Adrenal gland (tissue), 12 donors: ENCODE results near the gene CCDC91. TPM values are rescaled to one million over a fixed set of nuclear protein-coding genes. Genes with fewer than 3 reads are reported as not detected.
"Not testable (repeated sequence)": the region's sequence is repeated elsewhere in the genome, so short reads cannot be mapped to it uniquely, and the experiment has no call there.

Experiments used
- DNase-seq, 7 donors: peaks; one replicate each; pipeline ENCODE4 v3.0.0-alpha.2; 2019 to 2020
- H3K27ac ChIP-seq, 5 donors: fragments of 200-600 bp; sonication (generic) in 4 of 5; 1 replicate in 3 of 5; 2 replicates in 2 of 5; pipeline versions ENCODE4 v1.5.1 to v1.8.0; 2016 to 2020; ENCODE audit warnings: mild to moderate bottlenecking in 1 of 5
- H3K27me3 ChIP-seq: fragments of 200-600 bp; 2 replicates; pipeline ENCODE4 v1.8.0; 2021
- H3K36me3 ChIP-seq, 2 donors: fragments of 200-600 bp; replicated peaks in 1 of 2; 1 replicate in 1 of 2; 2 replicates in 1 of 2; pipeline versions ENCODE4 v1.5.1 to v1.8.0; 2018 to 2022
- H3K4me1 ChIP-seq, 2 donors: fragments of 200-600 bp; replicated peaks in 1 of 2; 1 replicate in 1 of 2; 2 replicates in 1 of 2; pipeline versions ENCODE4 v1.5.1 to v1.8.0; 2018 to 2021
- H3K4me3 ChIP-seq, 4 donors: fragments of 200-600 bp; sonication (generic) in 3 of 4; one replicate each; pipeline ENCODE4 v1.5.1; 2016 to 2018
- H3K9me3 ChIP-seq, 3 donors: fragments of 200-600 bp; sonication (generic) in 1 of 3; replicated peaks in 1 of 3; 1 replicate in 2 of 3; 2 replicates in 1 of 3; pipeline versions ENCODE4 v1.5.1 to v1.8.0; 2016 to 2021
- CTCF ChIP-seq, 6 experiments: fragments of 450-650 bp in 4 of 6; fragments of 200-600 bp in 2 of 6; sonication (generic) in 1 of 6; IDR thresholded peaks; 1 replicate in 5 of 6; 2 replicates in 1 of 6; pipeline versions ENCODE4 v1.5.1 to v1.8.0; 2016 to 2021; ENCODE audit warnings: antibody characterized with exemption in 6 of 6, mild to moderate bottlenecking in 2 of 6, moderate library complexity in 1 of 6
- POLR2A ChIP-seq, 2 donors: fragments of 450-650 bp; IDR thresholded peaks; one replicate each; pipeline ENCODE4 v1.6.1; 2017; ENCODE audit warnings: antibody characterized with exemption in 2 of 2, mild to moderate bottlenecking in 2 of 2, moderate library complexity in 1 of 2
- WGBS, 4 donors: extraction: QIAGEN DNeasy Blood & Tissue Kit in 2 of 4; methylation state at CpG; one replicate each; pipeline versions ENCODE4 v1.1.5 to v1.1.7; 2013 to 2017; 5-methylcytosine and 5-hydroxymethylcytosine counted together
- intact Hi-C, 2 donors: fragments of 100-400 bp; cut with DNase I; formaldehyde crosslinking; loops; one replicate each; pipeline versions ENCODE4 v1.14.1 to v1.15.0; 2022 to 2023
- polyA plus RNA-seq, 3 donors: library from polyadenylated mRNA; stranded (reverse); fragments of 200-250 nt in 2 of 3; fragments of 350-450 nt in 1 of 3; fragmentation: Illumina TruSeq in 1 of 3; extraction: RNeasy Lipid Tissue Mini Kit (QIAGEN cat#74804) in 1 of 3; gene quantifications; one replicate each; pipeline ENCODE4 v1.2.3, GENCODE V29; 2013 to 2014
- total RNA-seq, 9 donors: library from RNA; depleted of rRNA in 4 of 9; stranded (reverse); fragments of >200 nt in 4 of 9; fragments of 120-200 nt in 1 of 9; fragmentation: NEBNext Ultra II Directional in 1 of 9; extraction: Animal tissue kit (Norgen Biotek cat#: 25700) in 1 of 9; gene quantifications; one replicate each; pipeline versions ENCODE4 v1.1.0 to v1.2.4, GENCODE V29; 2013 to 2023
- donor health status: healthy with polysubstance abuse.
- donor health status: Bipolar disorder and iron deficiency.
- donor health status: DM: yes; HTN: yes; CAD: no.
- donor health status: DM: no; HTN: no; CAD: no.
- donor health status: DM: no; HTN: no; CAD: no.
- donor health status: DM: yes; HTN: yes; CAD: no.

Gene CCDC91
- total and polyA plus RNA-seq, 12 donors = 9.1 to 56.7 (median 33.1) TPM

DNA sequence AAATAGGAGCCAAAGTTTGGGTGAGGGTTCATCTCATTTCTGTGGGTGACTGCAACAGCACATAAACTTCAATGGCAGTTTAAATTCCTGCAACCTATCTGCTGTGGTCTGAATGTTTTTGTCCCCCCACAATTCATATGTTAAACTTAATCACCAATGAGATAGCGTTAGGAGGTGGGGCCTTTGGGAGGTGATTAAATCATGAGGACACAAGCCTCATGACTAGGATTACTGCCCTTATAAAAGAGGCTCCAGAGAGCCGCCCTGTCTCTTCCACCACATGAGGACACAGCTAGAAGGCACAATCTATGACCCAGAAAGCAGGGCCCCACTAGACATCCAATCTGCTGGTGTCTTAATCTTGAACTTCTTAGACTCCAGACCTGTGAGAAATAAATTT, 3.8 kb upstream of the CCDC91 start:
- no peak for TF ChIP-seq CTCF (IDR thresholded peaks at IDR 0.05)
- TF ChIP-seq POLR2A (IDR thresholded peaks at IDR 0.05) = no peak
- no peaks in the 10 kb centered on the region for H3K36me3 ChIP-seq
- no peak overlapping the region for H3K27ac ChIP-seq
- intact Hi-C loops = no loop called here
- DNase-seq = no peak
- WGBS, 4 donors = 85 to 94% (median 92%) methylated on average over 2 of the region's 2 CpGs
- H3K4me3 ChIP-seq = no peak overlapping the region
- H3K4me1 ChIP-seq = peaks cover 3 to 11% of the 10 kb centered on the region in 2 donors
- no peaks in the 10 kb centered on the region for H3K9me3 ChIP-seq
- no peaks in the 10 kb centered on the region for H3K27me3 ChIP-seq

DNA sequence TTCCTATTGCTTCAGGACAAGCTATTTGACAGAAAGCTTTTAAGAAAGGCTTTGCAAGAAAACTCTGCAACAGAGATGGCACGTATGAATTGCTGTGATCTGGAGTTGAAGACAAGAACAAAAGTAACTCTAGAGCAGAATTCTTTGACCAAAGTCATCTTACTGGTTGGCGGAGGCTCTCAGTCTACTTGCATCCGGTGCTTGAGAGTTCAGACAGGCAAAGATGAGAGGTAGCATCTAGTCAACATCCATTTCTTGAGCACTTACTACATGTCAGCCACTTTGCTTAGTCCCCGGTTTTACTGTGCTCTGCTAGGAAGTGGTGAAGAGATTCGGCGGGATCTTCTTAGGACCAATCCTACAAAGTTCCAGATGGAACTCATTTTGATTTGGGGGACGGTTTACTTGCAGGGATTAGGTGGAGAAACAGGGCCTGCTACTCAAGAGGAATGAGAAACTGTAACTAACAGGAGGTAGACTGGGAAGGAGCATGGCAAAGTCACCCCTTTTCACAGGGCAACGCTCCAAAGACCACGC, 404 bp upstream of the CCDC91 start:
- H3K27ac ChIP-seq = peak overlapping the region; percentile 88 to 99 (median 95)
- H3K9me3 ChIP-seq = no peaks in the 10 kb centered on the region
- peak overlapping the region; percentile 36 to 72 (median 58) for H3K4me3 ChIP-seq
- peaks cover 7 to 19% of the 10 kb centered on the region in 2 donors for H3K4me1 ChIP-seq
- H3K27me3 ChIP-seq = no peaks in the 10 kb centered on the region
- peak in 2 of 7 donors; percentile 2 to 25 for DNase-seq
- TF ChIP-seq POLR2A (IDR thresholded peaks at IDR 0.05) (no peak), CTCF (IDR thresholded peaks at IDR 0.05) (no peak)
- intact Hi-C loops = no loop called here
- H3K36me3 ChIP-seq = no peaks in the 10 kb centered on the region
- WGBS, 4 donors = 57 to 62% (median 60%) methylated on average over 8 to 9 of the region's 9 CpGs

GRCh38 chr12:28191051-28192048, 1.1 kb downstream of the CCDC91 start:
- H3K27me3 ChIP-seq = no peaks in the 10 kb centered on the region
- H3K27ac ChIP-seq = peak overlapping the region; percentile 88 to 99 (median 95)
- intact Hi-C loops = no loop called here
- 21 to 26% (median 22%) methylated on average over 18 of the region's 18 CpGs for WGBS, 4 donors
- no peaks in the 10 kb centered on the region for H3K9me3 ChIP-seq
- H3K36me3 ChIP-seq = no peaks in the 10 kb centered on the region
- peak in 1 of 7 donors; percentile 57 for DNase-seq
- TF ChIP-seq POLR2A (IDR thresholded peaks at IDR 0.05) (no peak), CTCF (IDR thresholded peaks at IDR 0.05) (no peak)
- peak overlapping the region; percentile 36 to 72 (median 58) for H3K4me3 ChIP-seq
- peaks cover 7 to 19% of the 10 kb centered on the region in 2 donors for H3K4me1 ChIP-seq

GRCh38 chr12:28192125-28192524, 1.9 kb downstream of the CCDC91 start:
- H3K27ac ChIP-seq = peak overlapping the region in 1 of 5 donors; percentile 99
- peaks cover 7 to 19% of the 10 kb centered on the region in 2 donors for H3K4me1 ChIP-seq
- TF ChIP-seq CTCF (IDR thresholded peaks at IDR 0.05) = no peak
- TF ChIP-seq POLR2A (IDR thresholded peaks at IDR 0.05) = no peak
- no peaks in the 10 kb centered on the region for H3K36me3 ChIP-seq
- H3K27me3 ChIP-seq = no peaks in the 10 kb centered on the region
- intact Hi-C loops = no loop called here
- 54 to 68% (median 62%) methylated on average over 2 of the region's 2 CpGs for WGBS, 4 donors
- no peak for DNase-seq
- no peaks in the 10 kb centered on the region for H3K9me3 ChIP-seq
- no peak overlapping the region for H3K4me3 ChIP-seq

DNA sequence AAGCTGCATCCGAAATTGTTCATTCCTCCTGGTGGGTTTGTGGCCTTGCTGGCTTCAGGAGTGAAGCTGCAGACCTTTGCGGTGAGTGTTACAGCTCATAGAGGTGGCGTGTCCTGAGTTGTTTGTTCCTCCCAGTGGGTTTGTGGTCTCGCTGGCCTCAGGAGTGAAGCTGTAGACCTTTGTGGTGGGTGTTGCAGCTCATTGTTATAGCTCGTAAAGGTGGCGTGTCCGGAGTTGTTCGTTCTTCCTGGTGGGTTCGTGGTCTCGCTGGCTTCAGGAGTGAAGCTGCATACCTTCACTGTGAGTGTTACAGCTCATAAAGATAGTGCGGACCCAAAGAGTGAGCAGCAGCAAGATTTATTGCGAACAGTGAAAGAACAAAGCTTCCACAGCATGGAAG, 4.4 kb downstream of the CCDC91 start:
- DNase-seq, H3K36me3 ChIP-seq, intact Hi-C loops, H3K27me3 ChIP-seq, H3K27ac ChIP-seq, H3K4me3 ChIP-seq, H3K9me3 ChIP-seq: not testable (repeated sequence)
- H3K4me1 ChIP-seq = peaks cover 7 to 16% of the 10 kb centered on the region in 2 donors
- 94 to 96% (median 94%) methylated on average over 11 to 12 of the region's 12 CpGs for WGBS, 4 donors

DNA sequence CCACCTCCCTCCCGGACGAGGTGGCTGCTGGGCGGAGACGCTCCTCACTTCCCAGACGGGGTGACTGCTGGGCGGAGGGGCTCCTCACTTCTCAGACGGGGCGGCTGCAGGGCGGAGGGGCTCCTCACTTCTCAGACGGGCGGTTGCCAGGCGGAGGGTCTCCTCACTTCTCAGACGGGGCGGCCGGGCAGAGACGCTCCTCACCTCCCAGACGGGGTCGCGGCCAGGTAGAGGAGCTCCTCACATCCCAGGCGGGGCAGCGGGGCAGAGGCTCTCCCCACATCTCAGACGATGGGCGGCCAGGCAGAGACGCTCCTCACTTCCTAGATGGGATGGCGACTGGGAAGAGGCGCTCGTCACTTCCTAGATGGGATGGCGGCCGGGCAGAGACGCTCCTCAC, 10.9 kb downstream of the CCDC91 start:
- H3K4me3 ChIP-seq, H3K9me3 ChIP-seq, DNase-seq, H3K27ac ChIP-seq, intact Hi-C loops, H3K27me3 ChIP-seq, H3K36me3 ChIP-seq, H3K4me1 ChIP-seq: not testable (repeated sequence)
- 94 to 98% (median 97%) methylated on average over 11 to 30 of the region's 30 CpGs; no CpG with 5 or more reads in 1 of the 4 donors for WGBS, 4 donors
